Stimulated activated CD4-positive, alpha-beta T cell treated with anti-CD3 and anti-CD28 coated beads, Interleukin-12 subunit alpha, Interleukin-12 subunit beta, amount 100 ng/mL, for 24 hours (primary cell): Measurements from ENCODE around the gene FST.

Source experiments
- DNase-seq, 2 experiments: peaks; one replicate each; pipeline ENCODE4 v3.0.0-alpha.2; 2020; ENCODE audit warnings: low read depth in 2 of 2

Gene FST

DNA sequence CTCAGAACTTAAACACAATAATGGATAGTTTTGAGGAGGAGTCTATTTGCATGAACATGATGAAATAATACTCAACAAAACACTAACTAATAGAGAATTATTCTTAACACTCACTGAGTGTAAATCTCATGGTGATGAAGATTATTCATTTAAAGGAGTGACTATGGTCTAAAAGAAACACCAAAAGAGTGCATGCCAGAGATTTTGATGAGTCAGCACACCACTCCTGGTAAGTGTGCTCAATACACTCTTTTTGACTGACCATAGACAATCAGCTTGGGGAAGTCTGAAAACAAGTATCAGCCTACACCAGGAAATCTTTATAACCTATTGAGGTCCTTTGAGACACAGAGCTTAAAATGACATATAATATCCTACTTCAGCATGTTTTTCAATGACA is 6.8 kb upstream of the FST start:
- DNase-seq = no peak

DNA sequence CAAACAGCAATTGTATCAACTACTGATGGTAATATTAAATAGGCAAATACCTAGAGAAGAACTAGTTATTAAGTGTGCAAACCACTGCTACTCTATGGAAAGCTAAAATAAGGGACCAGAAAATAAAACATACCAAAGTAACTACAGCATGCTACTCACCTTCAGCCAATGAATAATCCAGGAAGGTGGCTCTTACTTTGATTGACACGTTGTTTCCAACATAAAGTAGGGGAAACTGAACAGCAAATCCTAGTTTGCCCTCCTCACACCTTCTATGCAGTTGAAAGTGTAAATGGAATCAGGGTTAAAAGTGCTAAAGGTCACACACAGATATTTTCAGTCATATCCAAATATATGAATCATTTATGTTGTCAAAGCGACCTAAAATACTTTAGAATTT is 5.1 kb upstream of the FST start:
- DNase-seq = no peak

DNA sequence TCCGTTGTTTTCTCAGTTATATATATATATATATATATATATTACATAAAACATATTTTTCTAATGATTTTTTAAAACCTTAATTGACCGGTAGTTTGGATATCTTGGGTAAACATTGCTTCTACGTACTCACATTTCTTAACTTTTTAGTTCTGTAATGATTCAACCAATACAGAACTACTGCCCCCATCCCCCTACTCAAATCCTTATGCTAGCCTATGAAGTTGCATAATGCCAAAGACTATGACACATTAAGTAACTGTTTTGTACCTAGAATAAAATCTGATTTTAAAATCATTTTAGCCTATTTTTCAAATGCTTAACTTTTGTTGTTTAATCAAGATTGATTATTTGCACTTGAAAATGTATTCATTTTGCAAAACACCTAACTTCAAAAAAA is 4.4 kb upstream of the FST start:
- no peak for DNase-seq

DNA sequence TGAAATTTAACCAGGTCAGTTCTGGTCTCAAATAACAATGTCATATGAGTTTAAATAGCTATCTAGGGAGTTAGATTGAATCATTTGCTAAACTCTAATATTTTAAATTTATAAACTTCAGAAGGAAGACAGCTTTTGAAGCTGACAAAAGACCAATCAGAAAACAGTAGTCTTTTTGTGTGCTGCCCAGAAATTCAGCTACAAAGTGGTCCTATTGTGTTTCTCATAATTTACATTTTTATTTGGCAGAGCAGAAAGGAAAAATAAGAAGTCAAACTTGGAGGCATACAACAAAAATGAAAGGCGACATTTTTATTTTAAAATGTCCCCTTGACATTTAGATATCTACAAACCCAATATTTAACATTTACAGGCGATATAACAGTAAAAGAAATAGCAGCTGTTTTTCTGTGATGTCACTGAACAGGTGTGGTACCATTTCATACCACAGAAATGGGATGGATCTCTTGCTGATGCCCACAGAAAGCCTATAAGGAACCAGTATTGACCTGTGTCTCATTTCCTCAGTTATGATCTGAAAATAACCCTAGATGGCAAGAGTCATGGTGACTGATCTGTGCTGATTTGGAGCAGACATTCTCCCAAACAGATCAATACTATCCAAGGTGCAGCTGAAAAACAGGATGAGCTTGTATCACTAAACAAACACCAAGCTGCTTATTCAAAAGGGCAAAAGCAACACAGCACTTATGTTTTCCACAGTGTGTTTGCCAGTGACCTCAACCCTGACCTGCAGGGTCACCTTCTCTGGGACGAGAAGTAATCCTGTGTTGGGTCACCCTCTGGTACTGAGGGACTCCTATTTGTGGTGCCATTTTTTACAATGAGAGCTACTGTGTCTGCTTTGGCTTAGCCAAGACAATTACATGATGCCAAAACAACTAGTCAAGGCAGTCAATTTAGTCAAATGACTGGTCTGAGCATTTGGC is 3.6 kb upstream of the FST start:
- DNase-seq = no peak

DNA sequence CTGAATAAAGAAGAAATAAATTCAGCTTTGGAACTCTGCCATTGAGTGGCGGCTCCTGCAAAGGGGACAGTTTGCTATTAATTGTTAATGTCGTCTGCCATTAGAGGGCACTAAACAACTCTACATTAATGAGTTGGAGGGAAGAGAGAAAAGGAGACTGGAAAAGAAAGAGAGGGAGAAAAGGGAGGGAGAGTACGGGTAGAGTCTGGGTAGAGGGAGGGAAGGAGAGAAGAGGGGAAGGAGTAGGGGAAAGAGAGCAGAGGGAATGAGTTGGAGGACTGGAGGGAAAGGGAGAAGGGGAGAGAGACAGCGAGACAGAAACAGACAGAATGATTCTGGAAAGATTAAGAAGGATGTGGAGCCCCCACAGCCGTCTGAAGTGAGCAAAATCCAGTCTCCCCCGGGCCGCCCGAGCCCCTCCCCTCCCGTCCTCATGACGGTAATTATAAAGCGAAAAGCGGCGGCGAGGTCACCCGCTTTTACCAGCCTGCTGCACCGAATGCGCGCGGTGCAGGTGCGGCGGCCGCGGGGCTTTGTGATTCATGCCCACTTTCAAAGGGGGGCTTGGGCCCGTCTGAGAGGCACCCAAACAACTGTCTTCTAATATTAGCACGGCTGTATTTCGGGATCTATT is 1.9 kb upstream of the FST start:
- no peak for DNase-seq

DNA sequence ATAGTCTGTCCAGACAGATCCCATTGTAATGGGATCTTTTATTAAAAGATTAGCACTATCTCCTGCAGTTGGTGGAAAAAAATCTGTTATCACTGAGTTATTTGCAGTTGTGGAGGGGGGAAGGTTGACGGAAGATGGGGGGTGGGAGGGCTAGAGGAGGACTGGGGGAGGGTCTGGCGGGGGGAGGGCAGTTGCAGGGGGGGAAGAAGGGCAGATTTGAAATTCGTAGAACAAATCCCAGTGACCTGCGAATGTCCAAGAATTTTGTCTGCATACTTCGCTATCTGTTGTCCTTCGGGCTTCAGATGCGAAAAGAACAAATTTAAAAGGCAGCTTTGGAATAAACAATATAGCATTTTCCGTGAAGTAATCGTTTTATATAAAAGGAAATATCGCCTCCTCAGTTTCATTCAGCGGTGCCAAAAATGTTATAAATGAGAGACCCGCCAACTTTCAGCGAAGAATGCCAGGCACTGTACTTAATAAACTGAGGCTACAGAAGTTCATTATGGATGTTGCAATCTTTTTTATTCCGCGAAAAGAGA is 1.3 kb upstream of the FST start:
- DNase-seq = no peak

DNA sequence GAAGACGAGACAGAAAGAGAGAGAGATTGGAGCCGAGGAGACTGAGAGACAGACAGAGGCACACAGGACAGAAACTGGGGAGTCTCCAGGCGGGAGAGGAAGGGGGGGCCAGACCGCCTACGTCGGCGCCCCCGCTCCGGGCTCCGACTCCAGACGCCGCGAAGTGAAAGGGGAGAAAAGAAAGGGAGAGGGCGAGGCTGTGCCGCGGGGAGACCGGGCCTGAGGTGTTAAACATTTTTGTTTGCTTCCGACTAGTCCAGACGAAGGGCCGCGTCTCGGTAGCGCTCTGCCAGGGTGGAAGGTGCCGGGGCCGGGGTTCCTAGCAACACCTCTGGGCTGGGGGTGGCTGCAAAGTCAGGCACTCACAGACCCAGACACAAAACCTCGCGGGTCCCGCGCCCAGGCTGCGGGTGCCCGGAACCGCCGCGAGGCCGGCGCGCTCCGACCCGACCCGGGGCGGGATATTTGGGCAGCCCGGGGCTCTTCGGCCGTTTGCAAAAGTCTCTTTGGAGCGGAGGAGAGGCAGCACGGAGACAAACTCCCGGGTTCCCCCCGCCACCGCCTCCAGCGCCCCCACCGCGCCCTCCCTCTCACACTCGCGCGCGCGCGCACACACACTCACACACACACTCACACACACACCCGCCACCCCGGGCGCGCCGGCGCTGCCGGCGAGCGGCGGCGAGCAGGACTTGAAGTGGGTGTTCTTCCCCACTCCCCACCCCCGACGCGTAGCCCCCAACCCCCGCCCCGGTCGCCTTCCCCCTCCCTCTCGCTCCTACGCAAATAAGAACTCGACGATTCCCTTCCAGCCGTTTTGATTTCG is 626 bp upstream of the FST start:
- DNase-seq = no peak

DNA sequence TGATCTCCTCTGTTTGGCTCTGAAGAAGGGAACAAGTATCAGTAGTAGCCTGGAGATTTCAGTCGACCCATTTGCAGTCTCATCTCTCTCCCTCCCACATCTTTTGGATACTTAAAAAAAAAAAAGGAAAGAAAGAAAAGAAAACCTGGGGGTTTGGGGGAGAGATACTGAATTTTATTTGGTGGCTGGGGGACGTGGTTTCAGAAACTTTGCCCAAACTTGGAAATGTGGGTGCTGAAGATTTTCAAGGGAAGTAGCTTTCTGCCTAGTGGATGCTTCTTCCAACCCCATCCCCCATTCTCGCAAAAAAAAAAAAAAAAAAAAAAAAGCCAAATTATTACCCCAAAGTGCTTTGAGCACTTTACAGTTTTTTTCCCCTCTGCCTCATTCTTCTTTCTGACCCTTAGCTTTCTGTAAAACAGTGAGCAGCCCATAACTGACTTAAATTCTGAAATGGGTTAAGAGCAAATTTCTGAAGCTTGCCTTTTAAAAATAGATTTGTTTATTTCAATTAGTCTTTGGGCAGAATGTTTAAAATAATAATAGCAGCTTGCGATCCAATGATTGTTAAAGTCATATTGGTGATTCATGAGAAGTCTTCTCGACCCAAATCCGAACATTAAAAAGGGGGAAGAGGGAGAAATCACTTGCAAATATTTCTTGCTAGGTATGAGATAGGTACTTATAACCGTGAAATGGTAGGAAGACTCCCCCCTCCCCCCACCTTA is 894 bp downstream of the FST start:
- no peak for DNase-seq

DNA sequence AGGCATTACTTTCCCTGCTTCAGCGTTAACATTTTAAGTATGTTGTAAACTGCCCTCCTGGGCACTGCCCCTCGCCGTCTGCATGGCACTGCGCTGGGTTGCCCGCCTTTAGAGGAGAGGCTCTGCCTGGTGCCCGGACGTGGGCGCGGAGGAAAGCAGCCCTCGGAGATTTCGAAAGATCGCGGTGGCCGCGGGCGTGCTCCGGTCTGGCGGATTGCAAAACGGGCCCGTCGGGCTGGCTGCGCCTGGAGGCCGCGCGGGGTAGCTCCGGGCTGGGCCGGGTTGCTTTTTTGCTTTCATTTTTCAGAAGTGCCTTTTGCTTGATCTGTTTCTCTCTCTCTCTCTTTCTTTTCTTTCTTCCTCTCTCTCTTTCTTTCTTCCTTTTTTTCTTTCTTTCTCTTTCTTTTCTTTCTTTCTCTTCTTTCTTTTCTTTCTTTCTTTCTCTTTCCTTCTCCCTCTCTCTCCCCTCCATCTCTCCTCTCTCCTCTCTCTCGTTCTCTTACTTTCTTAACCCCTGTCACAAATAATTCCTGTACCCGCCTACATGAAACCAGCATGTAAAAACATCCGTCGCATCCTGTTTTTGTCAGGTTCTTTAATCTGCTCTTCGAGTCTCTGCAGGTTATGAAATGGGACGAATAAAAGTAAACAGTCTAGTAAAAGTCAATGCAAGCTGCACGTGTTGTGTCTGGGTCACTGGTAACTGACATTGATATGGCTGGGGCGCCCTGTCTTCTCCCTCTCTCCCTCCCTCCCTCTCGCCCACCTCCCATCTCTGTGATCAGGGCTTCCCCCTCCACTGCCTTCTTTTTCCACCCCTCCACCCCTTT is 1.7 kb downstream of the FST start:
- peak in 1 of 2 experiments; percentile 59 for DNase-seq

DNA sequence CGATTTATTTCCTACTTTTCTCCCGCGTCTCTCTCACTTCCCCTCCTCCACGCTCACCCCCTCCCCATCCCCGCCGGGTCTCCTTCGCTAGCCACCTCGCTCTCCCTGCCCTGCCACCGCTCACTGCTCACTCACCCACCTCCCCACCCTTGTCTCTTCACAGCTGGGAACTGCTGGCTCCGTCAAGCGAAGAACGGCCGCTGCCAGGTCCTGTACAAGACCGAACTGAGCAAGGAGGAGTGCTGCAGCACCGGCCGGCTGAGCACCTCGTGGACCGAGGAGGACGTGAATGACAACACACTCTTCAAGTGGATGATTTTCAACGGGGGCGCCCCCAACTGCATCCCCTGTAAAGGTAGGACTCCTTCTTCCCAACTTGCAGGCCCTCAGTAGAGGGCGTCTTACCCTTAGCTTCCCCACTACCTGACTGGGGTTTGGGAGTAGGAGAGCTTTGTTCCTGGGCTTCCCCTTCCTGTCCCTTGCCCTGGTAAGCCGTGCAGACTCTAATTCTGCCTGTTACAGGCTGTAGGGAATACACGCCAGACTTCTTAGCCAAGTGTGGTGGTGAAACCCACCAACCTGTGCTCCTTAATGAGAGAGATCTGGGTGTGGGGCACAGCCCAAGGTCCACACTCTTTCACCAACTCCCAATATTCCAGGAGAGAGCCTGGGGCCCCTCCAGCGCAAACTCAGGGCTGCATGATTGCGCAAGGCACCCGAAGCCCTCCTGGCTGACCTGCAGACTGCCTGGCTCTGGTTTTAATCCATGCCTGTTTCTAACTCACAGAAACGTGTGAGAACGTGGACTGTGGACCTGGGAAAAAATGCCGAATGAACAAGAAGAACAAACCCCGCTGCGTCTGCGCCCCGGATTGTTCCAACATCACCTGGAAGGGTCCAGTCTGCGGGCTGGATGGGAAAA is 2.5 kb downstream of the FST start:
- no peak for DNase-seq

DNA sequence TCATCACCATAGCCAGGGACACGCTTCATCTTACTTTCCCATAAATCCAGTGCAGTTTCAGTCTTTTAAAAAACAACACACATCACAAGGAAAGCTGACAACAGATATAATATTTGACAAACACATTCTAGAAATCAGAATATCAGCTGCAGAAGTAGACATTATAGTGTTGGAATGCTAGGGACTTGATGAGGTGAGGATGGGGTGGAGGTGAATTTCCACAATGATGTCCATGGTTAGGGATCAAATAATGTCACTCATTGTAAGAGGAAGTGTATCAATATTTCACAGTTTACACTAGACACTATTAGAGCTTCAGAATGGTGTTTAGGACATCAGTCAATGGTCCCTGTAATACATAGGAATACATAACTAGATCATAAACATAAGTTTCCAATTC is 7.0 kb downstream of the FST start:
- DNase-seq = no peak

DNA sequence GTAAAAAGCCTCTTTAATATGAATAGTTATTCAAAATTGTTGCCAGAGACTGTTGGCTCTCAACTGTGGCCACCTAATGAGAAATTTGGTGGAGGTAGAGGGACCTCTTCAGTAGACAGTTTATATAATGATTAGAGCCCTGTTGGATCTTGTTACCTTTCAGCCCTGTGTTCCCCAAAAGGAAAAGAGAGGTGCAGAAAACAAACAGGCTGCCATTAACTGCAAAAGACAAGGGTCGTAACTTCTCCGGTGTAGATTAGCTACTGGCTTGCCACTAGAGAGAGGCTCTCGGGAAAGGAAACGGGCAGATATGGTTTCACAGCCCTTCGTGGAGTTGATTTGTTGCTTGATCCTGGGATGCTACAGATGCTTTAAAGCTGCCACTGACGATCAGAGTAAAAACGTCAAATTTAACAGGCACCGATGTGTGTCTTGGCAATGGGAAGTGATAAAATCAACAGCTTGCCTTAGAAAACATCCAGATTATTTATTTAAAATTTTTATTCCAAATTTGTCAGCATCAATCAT is 7.8 kb downstream of the FST start:
- DNase-seq = no peak

DNA sequence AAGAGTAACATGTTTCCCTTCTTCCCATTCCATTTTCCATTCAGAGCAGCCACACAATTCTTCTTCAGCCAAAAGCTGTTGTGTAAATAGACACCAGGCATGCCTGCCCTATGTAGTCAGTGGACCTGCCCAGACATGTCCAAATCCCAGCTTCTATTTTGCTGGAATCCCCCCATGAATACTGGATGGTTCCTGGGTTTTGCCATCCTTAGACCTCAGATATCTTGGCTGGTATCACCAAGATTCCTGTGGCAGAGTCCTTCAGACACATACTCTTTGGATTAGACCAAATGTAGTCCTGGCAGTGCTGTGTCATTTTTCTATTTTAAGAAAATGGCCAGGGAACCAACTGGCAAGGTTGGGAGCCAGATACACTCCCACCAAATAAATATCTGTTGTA is 10.3 kb downstream of the FST start:
- no peak for DNase-seq

DNA sequence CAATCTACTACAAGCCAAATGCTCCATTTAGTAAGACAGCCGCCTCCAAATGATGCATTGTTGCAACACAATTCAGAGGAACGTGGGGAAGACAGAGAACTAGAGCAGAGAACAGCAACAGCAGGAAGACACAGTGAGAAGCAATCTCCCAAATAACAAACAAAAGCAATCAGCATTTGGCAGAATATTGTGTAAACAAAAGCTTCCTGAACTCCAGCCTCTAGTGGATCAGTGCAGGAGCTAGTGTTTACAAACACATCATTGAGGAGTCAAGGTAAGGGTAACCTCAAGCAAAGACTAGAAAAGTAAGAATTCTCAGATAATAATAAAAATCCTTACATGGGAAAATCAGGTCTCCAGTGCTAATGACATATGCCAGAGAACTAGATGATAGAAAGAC is 20.6 kb downstream of the FST start:
- DNase-seq = no peak

DNA sequence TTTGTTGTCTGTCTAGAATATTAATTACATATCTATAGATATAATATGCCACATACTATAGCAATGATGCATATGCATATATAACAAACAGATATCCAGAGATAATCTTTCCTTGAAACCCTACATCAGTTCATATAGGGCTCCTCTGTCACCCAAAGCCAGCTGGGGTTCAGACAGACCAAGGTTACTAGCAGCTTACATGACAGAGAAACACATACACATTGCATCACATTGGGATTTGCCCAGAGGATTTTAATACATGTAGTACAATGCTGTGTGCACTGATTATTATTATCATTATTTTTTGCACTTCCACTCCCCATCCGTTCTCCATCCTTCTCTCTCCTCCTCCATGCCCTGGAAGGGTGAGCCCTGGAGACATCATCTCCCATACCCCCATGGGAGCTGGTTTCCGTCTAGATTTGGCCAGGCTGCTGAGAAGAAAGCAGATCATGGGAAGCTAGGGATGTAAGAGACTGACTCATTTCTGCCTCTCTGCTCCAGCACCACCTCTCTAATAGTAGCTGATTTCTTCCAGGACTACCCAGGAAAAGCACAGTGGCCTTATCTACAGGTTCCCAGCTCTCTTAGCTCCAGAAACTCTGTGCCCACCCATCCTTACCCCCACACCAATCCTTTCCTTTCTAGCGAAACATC is 23.3 kb downstream of the FST start:
- no peak for DNase-seq

DNA sequence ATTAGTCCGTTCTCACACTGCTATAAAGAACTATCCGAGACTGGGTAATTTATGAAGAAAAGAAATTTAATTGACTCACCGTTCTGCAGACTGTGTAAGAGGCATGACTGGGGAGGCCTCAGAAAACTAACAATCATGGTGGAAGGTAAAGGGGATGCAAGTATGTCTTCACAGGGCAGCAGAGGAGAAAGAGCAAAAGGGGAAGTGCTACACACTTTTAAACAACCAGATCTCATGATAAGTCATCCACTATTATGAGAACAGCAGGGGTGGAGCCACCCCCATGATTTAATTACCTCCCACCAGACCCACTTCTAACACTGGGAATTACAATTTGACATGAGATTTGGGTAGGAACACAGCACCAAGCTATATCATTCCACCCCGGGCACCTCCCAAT is 26.6 kb downstream of the FST start:
- DNase-seq = no peak

DNA sequence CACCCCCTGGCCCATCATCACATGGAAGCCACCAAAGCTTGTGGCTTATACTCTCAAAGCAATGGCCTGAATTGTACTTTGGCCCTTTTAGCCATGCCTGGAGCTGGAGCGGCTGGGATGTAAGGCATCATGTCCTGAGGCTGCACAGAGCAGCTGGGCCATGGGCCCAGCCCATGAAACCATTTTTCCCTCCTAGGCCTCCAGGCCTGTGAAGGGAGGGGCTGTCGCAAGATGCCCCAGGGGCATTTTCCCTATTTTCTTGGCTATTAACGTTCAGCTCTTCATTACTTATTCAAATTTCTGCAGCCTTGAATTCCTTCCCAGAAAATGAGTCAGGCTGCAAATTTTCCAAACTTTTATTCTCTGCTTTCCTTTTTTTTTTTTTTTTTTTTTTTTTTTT is 27.7 kb downstream of the FST start:
- no peak for DNase-seq

DNA sequence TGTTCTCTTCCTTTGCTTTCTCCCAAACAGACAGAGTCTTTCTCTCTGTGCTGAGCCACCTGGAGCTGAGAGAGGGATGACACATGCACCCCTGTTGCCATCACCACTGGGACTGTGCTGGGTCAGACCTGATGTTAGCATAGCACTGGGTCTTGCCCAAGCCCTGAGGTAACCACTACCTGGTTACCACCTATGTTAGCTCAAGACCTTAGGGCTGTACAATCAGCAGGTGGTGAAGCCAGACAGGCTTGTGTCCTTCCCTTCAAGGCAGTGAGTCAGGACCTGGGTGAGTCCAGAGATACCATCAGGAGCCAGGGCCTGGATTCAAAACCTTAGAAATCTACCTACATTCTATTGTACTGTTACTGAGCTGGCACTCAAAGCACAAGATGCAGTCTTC is 32.1 kb downstream of the FST start:
- no peak for DNase-seq

DNA sequence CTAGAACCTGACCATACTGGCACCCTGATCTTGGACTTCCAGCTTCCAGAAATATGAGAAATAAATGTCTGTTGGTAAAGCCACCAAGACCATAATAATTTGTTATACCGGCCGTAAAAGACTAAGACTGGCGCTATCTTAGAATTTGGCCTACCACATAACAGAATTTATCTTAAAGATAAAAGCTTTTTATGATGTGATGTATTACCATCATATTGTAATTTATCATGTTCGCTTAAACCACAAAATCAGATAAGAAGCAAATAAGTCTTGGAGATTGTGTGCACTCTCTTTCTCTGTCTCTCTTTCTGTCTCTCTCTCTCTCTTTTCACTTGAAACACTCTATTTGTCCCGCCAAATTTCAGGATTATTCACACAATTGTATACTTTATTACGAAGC is 35.6 kb downstream of the FST start:
- no peak for DNase-seq
